ENCODE data around the gene ESRRG.

ESRRG gene

DNA sequence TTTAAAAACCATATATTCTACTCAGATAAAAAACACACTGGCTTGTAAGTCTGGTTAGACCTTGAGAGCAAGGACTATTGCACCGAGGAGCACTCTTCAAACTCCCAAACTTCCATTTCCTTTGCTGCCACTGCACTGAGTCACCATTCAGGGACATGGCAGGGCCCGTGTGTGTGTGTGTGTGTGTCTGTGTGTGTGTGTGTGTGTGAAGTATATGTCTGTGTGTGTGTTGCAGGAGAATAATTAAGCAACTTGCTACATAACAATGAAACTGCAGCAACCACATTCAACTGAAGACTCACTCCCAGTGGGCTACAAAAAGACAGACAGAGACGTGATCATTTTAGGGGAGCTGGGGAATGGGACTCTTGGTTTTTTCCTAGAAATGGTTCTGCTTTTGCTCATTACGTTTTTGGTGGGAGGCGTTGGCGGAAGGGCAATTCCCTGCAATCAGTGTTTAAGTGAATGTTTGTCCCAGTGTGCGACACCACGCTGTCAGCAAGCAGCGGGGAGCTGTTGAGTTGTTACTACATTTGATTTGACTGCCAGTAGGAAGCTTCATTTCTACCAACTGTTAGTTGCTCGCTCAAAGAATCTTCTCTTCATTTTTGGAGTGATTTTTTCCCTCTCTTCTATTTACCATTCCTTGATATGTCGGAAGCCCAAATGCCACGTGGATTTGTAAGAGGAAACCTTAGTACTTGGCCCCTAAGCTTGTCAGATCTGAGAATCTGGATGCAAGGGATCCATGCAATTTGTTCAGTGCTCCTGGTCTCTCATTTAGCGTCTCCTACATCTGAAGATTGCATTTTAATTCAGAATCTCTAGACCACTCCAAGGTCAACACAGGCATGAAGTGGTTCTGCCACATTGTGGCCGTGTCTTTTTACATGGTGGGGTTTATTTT lies 36.1 kb downstream of the ESRRG start:
- no peak overlapping the region for H3K27ac ChIP-seq (ENCODE audit: insufficient read depth in 1 of 2, low read depth in 1 of 2, low read length in 2 of 2, poor library complexity in 1 of 2, severe bottlenecking in 2 of 2)
- WGBS (ENCODE audit: insufficient coverage): 81% methylated on average over 10 of the region's 14 CpGs
- DNase-seq: no peak
- H3K9me3 ChIP-seq (ENCODE audit: control extremely low read depth in 1 of 5, control insufficient read depth in 4 of 5, insufficient read depth in 2 of 5, low read depth in 1 of 5, low read length in 4 of 5): no peaks in the 10 kb centered on the region
- POLR2A ChIA-PET: no interaction called here
- H3K4me1 ChIP-seq (ENCODE audit: control extremely low read depth in 1 of 4, control insufficient read depth in 4 of 4, insufficient read depth in 4 of 4, low read length in 3 of 4): no peaks in the 10 kb centered on the region
- no peaks in the 10 kb centered on the region for H3K27me3 ChIP-seq (replicated peaks in 2 of 5; ENCODE audit: control insufficient read depth in 4 of 5, insufficient read depth in 5 of 5, low read length in 4 of 5)
- no peak overlapping the region for H3K4me3 ChIP-seq (ENCODE audit: control insufficient read depth in 1 of 7, extremely low read depth in 1 of 7, insufficient read depth in 4 of 7, low read depth in 2 of 7, low read length in 6 of 7)
- CTCF ChIA-PET: no interaction called here
- no peaks in the 10 kb centered on the region for H3K36me3 ChIP-seq (ENCODE audit: control insufficient read depth in 4 of 4, insufficient read depth in 4 of 4, low read length in 3 of 4)

DNA sequence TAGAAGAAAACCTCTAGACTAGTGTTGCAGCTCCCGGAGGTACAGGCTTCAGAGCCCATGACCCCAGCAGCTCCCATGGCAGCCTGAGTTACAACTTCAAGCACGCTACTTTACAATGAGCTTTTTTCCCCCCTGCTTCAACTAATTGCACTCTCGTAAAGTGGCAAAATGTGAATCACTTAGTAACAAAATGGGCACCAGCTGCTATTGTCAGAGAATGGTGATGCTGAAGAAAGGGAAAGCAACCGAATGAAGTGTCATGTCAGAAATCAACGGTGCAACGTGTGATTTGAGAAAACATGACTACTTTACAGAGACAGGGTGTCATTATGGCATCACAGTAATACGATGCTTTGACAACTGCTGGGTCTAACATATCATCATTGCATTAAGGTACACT lies 40.5 kb downstream of the ESRRG start:
- no peak overlapping the region for H3K27ac ChIP-seq (ENCODE audit: insufficient read depth in 1 of 2, low read depth in 1 of 2, low read length in 2 of 2, poor library complexity in 1 of 2, severe bottlenecking in 2 of 2)
- 98% methylated on average over 5 of the region's 7 CpGs for WGBS (ENCODE audit: insufficient coverage)
- H3K27me3 ChIP-seq (replicated peaks in 2 of 5; ENCODE audit: control insufficient read depth in 4 of 5, insufficient read depth in 5 of 5, low read length in 4 of 5): no peaks in the 10 kb centered on the region
- H3K9me3 ChIP-seq (ENCODE audit: control extremely low read depth in 1 of 5, control insufficient read depth in 4 of 5, insufficient read depth in 2 of 5, low read depth in 1 of 5, low read length in 4 of 5): no peaks in the 10 kb centered on the region
- no peak overlapping the region for H3K4me3 ChIP-seq (ENCODE audit: control insufficient read depth in 1 of 7, extremely low read depth in 1 of 7, insufficient read depth in 4 of 7, low read depth in 2 of 7, low read length in 6 of 7)
- ChIA-PET CTCF (no interaction called here), POLR2A (no interaction called here)
- no peaks in the 10 kb centered on the region for H3K4me1 ChIP-seq (ENCODE audit: control extremely low read depth in 1 of 4, control insufficient read depth in 4 of 4, insufficient read depth in 4 of 4, low read length in 3 of 4)
- DNase-seq: no peak
- no peaks in the 10 kb centered on the region for H3K36me3 ChIP-seq (ENCODE audit: control insufficient read depth in 4 of 4, insufficient read depth in 4 of 4, low read length in 3 of 4)

DNA sequence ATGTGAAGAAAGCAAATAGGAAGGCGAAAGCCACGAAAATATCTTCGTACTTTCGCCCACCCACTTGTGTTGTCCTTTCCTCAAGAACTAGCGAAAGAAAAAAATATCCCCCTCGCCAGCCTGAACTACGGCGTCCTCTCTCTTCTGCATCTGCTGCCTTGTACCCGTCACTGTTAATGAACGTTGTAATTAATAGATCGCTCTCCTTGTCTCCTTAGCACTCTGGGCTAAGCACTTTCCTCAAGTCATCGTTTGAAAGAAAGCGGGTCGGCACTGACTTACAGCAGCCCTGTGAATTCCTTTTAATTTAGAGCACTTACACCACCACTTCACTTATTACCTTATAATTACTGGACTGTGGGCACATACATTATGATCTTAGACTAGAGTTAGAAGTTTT lies 44.1 kb downstream of the ESRRG start:
- DNase-seq: no peak
- CTCF ChIA-PET: no interaction called here
- POLR2A ChIA-PET: no interaction called here
- Histone ChIP-seq H3K36me3 (ENCODE audit: control insufficient read depth in 4 of 4, insufficient read depth in 4 of 4, low read length in 3 of 4) (no peaks in the 10 kb centered on the region), H3K4me1 (ENCODE audit: control extremely low read depth in 1 of 4, control insufficient read depth in 4 of 4, insufficient read depth in 4 of 4, low read length in 3 of 4) (no peaks in the 10 kb centered on the region), H3K27me3 (replicated peaks in 2 of 5; ENCODE audit: control insufficient read depth in 4 of 5, insufficient read depth in 5 of 5, low read length in 4 of 5) (peaks cover 0 to 2% (median 0%) of the 10 kb centered on the region in 5 experiments), H3K27ac (ENCODE audit: insufficient read depth in 1 of 2, low read depth in 1 of 2, low read length in 2 of 2, poor library complexity in 1 of 2, severe bottlenecking in 2 of 2) (no peak overlapping the region), H3K9me3 (ENCODE audit: control extremely low read depth in 1 of 5, control insufficient read depth in 4 of 5, insufficient read depth in 2 of 5, low read depth in 1 of 5, low read length in 4 of 5) (no peaks in the 10 kb centered on the region), H3K4me3 (ENCODE audit: control insufficient read depth in 1 of 7, extremely low read depth in 1 of 7, insufficient read depth in 4 of 7, low read depth in 2 of 7, low read length in 6 of 7) (no peak overlapping the region)
- WGBS (ENCODE audit: insufficient coverage): 90% methylated on average over 10 of the region's 14 CpGs

- Histone ChIP-seq H3K36me3 (ENCODE audit: control insufficient read depth in 4 of 4, insufficient read depth in 4 of 4, low read length in 3 of 4) (no peaks in the 10 kb centered on the region), H3K27ac (ENCODE audit: insufficient read depth in 1 of 2, low read depth in 1 of 2, low read length in 2 of 2, poor library complexity in 1 of 2, severe bottlenecking in 2 of 2) (no peak overlapping the region), H3K9me3 (ENCODE audit: control extremely low read depth in 1 of 5, control insufficient read depth in 4 of 5, insufficient read depth in 2 of 5, low read depth in 1 of 5, low read length in 4 of 5) (no peaks in the 10 kb centered on the region), H3K27me3 (replicated peaks in 2 of 5; ENCODE audit: control insufficient read depth in 4 of 5, insufficient read depth in 5 of 5, low read length in 4 of 5) (no peaks in the 10 kb centered on the region), H3K4me3 (ENCODE audit: control insufficient read depth in 1 of 7, extremely low read depth in 1 of 7, insufficient read depth in 4 of 7, low read depth in 2 of 7, low read length in 6 of 7) (no peak overlapping the region), H3K4me1 (ENCODE audit: control extremely low read depth in 1 of 4, control insufficient read depth in 4 of 4, insufficient read depth in 4 of 4, low read length in 3 of 4) (no peaks in the 10 kb centered on the region)
- CTCF ChIA-PET: no interaction called here
- DNase-seq: no peak
- POLR2A ChIA-PET: no interaction called here
- 97% methylated on average over 6 of the region's 6 CpGs for WGBS (ENCODE audit: insufficient coverage)
These were observed 52.9 kb downstream of the ESRRG start for GRCh38 chr1:216670118-216670883.

DNA sequence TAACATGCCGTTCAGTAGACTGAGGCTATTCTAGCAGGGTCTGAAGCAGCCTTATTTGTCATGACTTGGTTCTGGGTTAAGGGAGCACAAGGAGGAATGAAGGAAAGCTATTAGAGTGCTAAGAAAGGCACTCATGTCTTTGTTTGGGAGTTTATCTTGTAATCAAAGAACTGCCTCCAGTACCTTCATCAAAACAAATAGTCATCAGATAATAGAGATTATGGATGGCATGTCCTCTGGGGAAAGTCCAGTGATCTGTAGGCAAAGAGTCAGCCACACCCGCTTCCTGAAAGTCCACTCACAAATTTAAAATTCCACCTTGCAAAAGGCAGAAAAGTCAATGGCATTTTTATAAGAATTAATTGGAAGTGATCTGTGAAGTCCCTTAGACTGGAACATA lies 56.8 kb downstream of the ESRRG start:
- no peak for DNase-seq
- 94% methylated on average over 2 of the region's 2 CpGs for WGBS (ENCODE audit: insufficient coverage)
- no peak overlapping the region for H3K4me3 ChIP-seq (ENCODE audit: control insufficient read depth in 1 of 7, extremely low read depth in 1 of 7, insufficient read depth in 4 of 7, low read depth in 2 of 7, low read length in 6 of 7)
- no peaks in the 10 kb centered on the region for H3K36me3 ChIP-seq (ENCODE audit: control insufficient read depth in 4 of 4, insufficient read depth in 4 of 4, low read length in 3 of 4)
- no peaks in the 10 kb centered on the region for H3K27me3 ChIP-seq (replicated peaks in 2 of 5; ENCODE audit: control insufficient read depth in 4 of 5, insufficient read depth in 5 of 5, low read length in 4 of 5)
- H3K4me1 ChIP-seq (ENCODE audit: control extremely low read depth in 1 of 4, control insufficient read depth in 4 of 4, insufficient read depth in 4 of 4, low read length in 3 of 4): no peaks in the 10 kb centered on the region
- POLR2A ChIA-PET: no interaction called here
- no peaks in the 10 kb centered on the region for H3K9me3 ChIP-seq (ENCODE audit: control extremely low read depth in 1 of 5, control insufficient read depth in 4 of 5, insufficient read depth in 2 of 5, low read depth in 1 of 5, low read length in 4 of 5)
- no peak overlapping the region for H3K27ac ChIP-seq (ENCODE audit: insufficient read depth in 1 of 2, low read depth in 1 of 2, low read length in 2 of 2, poor library complexity in 1 of 2, severe bottlenecking in 2 of 2)
- CTCF ChIA-PET: no interaction called here

GRCh38 chr1:216665856-216666255 lies 57.4 kb downstream of the ESRRG start:
- CTCF ChIA-PET: no interaction called here
- POLR2A ChIA-PET: no interaction called here

GRCh38 chr1:216665406-216665805 lies 57.8 kb downstream of the ESRRG start:
- CTCF ChIA-PET: no interaction called here
- POLR2A ChIA-PET: no interaction called here

More at GRCh38 chr1:216665856-216666255, 57.4 kb downstream of the ESRRG start:
- DNase-seq: no peak
- Histone ChIP-seq H3K9me3 (ENCODE audit: control extremely low read depth in 1 of 5, control insufficient read depth in 4 of 5, insufficient read depth in 2 of 5, low read depth in 1 of 5, low read length in 4 of 5) (no peaks in the 10 kb centered on the region), H3K27me3 (replicated peaks in 2 of 5; ENCODE audit: control insufficient read depth in 4 of 5, insufficient read depth in 5 of 5, low read length in 4 of 5) (no peaks in the 10 kb centered on the region), H3K4me1 (ENCODE audit: control extremely low read depth in 1 of 4, control insufficient read depth in 4 of 4, insufficient read depth in 4 of 4, low read length in 3 of 4) (no peaks in the 10 kb centered on the region), H3K36me3 (ENCODE audit: control insufficient read depth in 4 of 4, insufficient read depth in 4 of 4, low read length in 3 of 4) (no peaks in the 10 kb centered on the region), H3K4me3 (ENCODE audit: control insufficient read depth in 1 of 7, extremely low read depth in 1 of 7, insufficient read depth in 4 of 7, low read depth in 2 of 7, low read length in 6 of 7) (no peak overlapping the region), H3K27ac (ENCODE audit: insufficient read depth in 1 of 2, low read depth in 1 of 2, low read length in 2 of 2, poor library complexity in 1 of 2, severe bottlenecking in 2 of 2) (no peak overlapping the region)

More at GRCh38 chr1:216665406-216665805, 57.8 kb downstream of the ESRRG start:
- no peaks in the 10 kb centered on the region for H3K4me1 ChIP-seq (ENCODE audit: control extremely low read depth in 1 of 4, control insufficient read depth in 4 of 4, insufficient read depth in 4 of 4, low read length in 3 of 4)
- H3K27ac ChIP-seq (ENCODE audit: insufficient read depth in 1 of 2, low read depth in 1 of 2, low read length in 2 of 2, poor library complexity in 1 of 2, severe bottlenecking in 2 of 2): no peak overlapping the region
- no peak for DNase-seq
- WGBS (ENCODE audit: insufficient coverage): no CpG with 5 or more reads among the region's 1 CpG
- no peaks in the 10 kb centered on the region for H3K9me3 ChIP-seq (ENCODE audit: control extremely low read depth in 1 of 5, control insufficient read depth in 4 of 5, insufficient read depth in 2 of 5, low read depth in 1 of 5, low read length in 4 of 5)
- H3K27me3 ChIP-seq (replicated peaks in 2 of 5; ENCODE audit: control insufficient read depth in 4 of 5, insufficient read depth in 5 of 5, low read length in 4 of 5): no peaks in the 10 kb centered on the region
- no peak overlapping the region for H3K4me3 ChIP-seq (ENCODE audit: control insufficient read depth in 1 of 7, extremely low read depth in 1 of 7, insufficient read depth in 4 of 7, low read depth in 2 of 7, low read length in 6 of 7)
- H3K36me3 ChIP-seq (ENCODE audit: control insufficient read depth in 4 of 4, insufficient read depth in 4 of 4, low read length in 3 of 4): no peaks in the 10 kb centered on the region
